HG02870 (cell line): ENCODE measurements around the gene BCL2L15.
"Not testable (repeated sequence)": the region's sequence is repeated elsewhere in the genome, so short reads cannot be mapped to it uniquely, and the experiment has no call there.

Experiments used
- ATAC-seq: cut with Tn5 transposase; IDR thresholded peaks from one replicate; pipeline ENCODE4 v1.9.1; 2021; ENCODE audit warnings: mild to moderate bottlenecking, moderate library complexity; ENCODE audit not compliant: unreplicated experiment

BCL2L15 gene

GRCh38 chr1:113872219-113872935 is 15.0 kb downstream of the BCL2L15 start:
- no peak for ATAC-seq

- peak; percentile 95 for ATAC-seq
Measured at GRCh38 chr1:113871597-113872113, 15.7 kb downstream of the BCL2L15 start, which contains the start of gene PTPN22. PTPN22 (minus strand) TSS chr1:113871712.

GRCh38 chr1:113870778-113871177 is 16.6 kb downstream of the BCL2L15 start:
- no peak for ATAC-seq

GRCh38 chr1:113868387-113869083 is 18.8 kb downstream of the BCL2L15 start:
- ATAC-seq, result no peak

- no peak for ATAC-seq
Measured at GRCh38 chr1:113861641-113862040, 25.7 kb downstream of the BCL2L15 start.

- no peak for ATAC-seq
Measured at GRCh38 chr1:113860891-113861290, 26.5 kb downstream of the BCL2L15 start.

GRCh38 chr1:113859478-113860175 is 27.8 kb downstream of the BCL2L15 start:
- peak; percentile 90 for ATAC-seq

- no peak for ATAC-seq
Measured at GRCh38 chr1:113858982-113859381, 28.4 kb downstream of the BCL2L15 start.

GRCh38 chr1:113858418-113858817 is 29.0 kb downstream of the BCL2L15 start:
- ATAC-seq, result no peak

- no peak for ATAC-seq
Measured at GRCh38 chr1:113857776-113858175, 29.6 kb downstream of the BCL2L15 start.

GRCh38 chr1:113856401-113856790 is 31.0 kb downstream of the BCL2L15 start:
- ATAC-seq, result no peak

GRCh38 chr1:113855630-113856400 is 31.6 kb downstream of the BCL2L15 start:
- ATAC-seq, result no peak

GRCh38 chr1:113854234-113854633 is 33.1 kb downstream of the BCL2L15 start:
- ATAC-seq, result no peak

- not testable (repeated sequence) for ATAC-seq
Measured at GRCh38 chr1:113852694-113853093, 34.7 kb downstream of the BCL2L15 start.

- no peak for ATAC-seq
Measured at GRCh38 chr1:113850127-113850796, 37.1 kb downstream of the BCL2L15 start.

- ATAC-seq, result no peak
Measured at GRCh38 chr1:113849072-113849471, 38.3 kb downstream of the BCL2L15 start.

- no peak for ATAC-seq
Measured at GRCh38 chr1:113846391-113847035, 40.9 kb downstream of the BCL2L15 start.

- ATAC-seq, result no peak
Measured at GRCh38 chr1:113836534-113836933, 50.8 kb downstream of the BCL2L15 start.

GRCh38 chr1:113835686-113836290 is 51.6 kb downstream of the BCL2L15 start:
- no peak for ATAC-seq
